GM12892 (cell line): ENCODE results near the gene HSDL2.

Source experiments
- POLR2A ChIP-seq: IDR thresholded peaks from 2 replicates; pipeline ENCODE4 v1.6.1; 2011; ENCODE audit warnings: low read depth, low read length, control low read depth
- POLR2AphosphoS5 ChIP-seq: IDR thresholded peaks from 2 replicates; pipeline ENCODE4 v1.6.1; 2011; ENCODE audit warnings: low read depth, low read length, control low read depth
- TAF1 ChIP-seq: IDR thresholded peaks from 2 replicates; pipeline ENCODE4 v1.6.1; 2011; ENCODE audit warnings: low read depth, mild to moderate bottlenecking, control low read depth, low read length, borderline replicate concordance

- no peak for TF ChIP-seq POLR2A
- TF ChIP-seq POLR2AphosphoS5, result no peak
- TF ChIP-seq TAF1, result no peak
Observed at GRCh38 chr9:112403614-112404201, 23.8 kb downstream of the HSDL2 start.
